Measurements from ENCODE around the gene OR7A5. TPM values are rescaled to one million over a fixed set of nuclear protein-coding genes. Genes with fewer than 3 reads are reported as not detected.

The OR7A5 gene
- not detected for total RNA-seq

- no peak for DNase-seq
- H3K27ac Mint-ChIP-seq = no peak within 1 kb of the TSS
- H3K4me3 Mint-ChIP-seq = no peak within 1 kb of the TSS
- no peaks in the 10 kb centered on the region for H3K36me3 Mint-ChIP-seq
- H3K4me1 Mint-ChIP-seq = no peaks in the 10 kb centered on the region
- H3K27me3 Mint-ChIP-seq = peaks cover 7% of the 10 kb centered on the region
- no peaks in the 10 kb centered on the region for H3K9me3 Mint-ChIP-seq
These were observed at the start of gene OR7A5, which contains the start of gene OR7C1 for GRCh38 chr19:14835011-14835410. Gene OR7A5 (minus strand): TSS chr19:14835185. CDS start chr19:14828241, 6,944 bp downstream. Gene OR7C1 (minus strand): TSS chr19:14835185. CDS start chr19:14800136, 35,049 bp downstream.

- no peak for DNase-seq
- Mint-ChIP-seq H3K4me3 (no peak overlapping the region), H3K9me3 (no peaks in the 10 kb centered on the region), H3K27ac (no peak overlapping the region), H3K27me3 (peaks cover 47% of the 10 kb centered on the region), H3K4me1 (no peaks in the 10 kb centered on the region), H3K36me3 (no peaks in the 10 kb centered on the region)
These were observed 36.7 kb upstream of the OR7A5 start for GRCh38 chr19:14871619-14872230.

DNA sequence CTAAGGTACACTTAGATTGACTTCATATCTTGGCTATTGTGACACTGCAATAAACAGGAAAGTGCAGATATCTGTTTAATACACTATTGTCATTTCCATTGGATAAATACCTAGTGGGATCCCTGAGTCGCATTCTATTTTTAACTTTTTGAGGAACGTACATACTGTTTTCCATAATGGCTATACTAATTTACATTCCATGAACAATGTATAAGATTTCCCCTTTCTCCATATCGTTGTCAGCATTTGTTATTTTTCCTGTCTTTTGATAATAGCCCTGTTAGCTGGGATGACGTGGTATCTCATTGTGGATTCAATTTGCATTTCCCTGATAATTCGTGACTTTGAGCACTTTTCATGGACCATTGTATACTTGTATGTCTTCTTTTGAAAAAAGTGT is 33.5 kb upstream of the OR7A5 start:
- H3K36me3 Mint-ChIP-seq = no peaks in the 10 kb centered on the region
- no peaks in the 10 kb centered on the region for H3K4me1 Mint-ChIP-seq
- DNase-seq = no peak
- H3K4me3 Mint-ChIP-seq = no peak overlapping the region
- no peak overlapping the region for H3K27ac Mint-ChIP-seq
- no peaks in the 10 kb centered on the region for H3K9me3 Mint-ChIP-seq
- H3K27me3 Mint-ChIP-seq = peaks cover 45% of the 10 kb centered on the region

DNA sequence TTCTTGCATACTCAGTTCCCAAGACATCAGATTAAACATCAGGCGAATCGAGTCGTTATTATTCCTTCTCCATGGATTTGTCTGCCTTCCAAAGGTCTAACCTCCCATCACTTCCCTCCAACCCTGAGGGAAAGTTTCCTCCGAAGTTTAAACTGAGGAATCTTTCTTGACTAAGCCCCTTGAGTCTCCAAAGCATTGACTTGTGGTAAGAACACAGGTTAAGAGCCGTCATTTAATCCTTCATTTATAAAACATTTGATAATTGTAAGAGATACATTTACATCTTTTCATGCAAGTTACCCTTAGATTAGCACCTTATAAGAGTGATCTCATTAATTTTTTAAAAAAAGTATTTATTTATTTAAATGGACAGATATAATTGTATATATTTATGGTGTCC is 13.8 kb upstream of the OR7A5 start, which contains the start of gene OR7A10:
TSS of gene OR7A10 (minus strand) at position 101 of the 400 bp plus-strand sequence. CDS start 7,045 bp downstream, outside the sequence.
- Mint-ChIP-seq H3K27me3 (peaks cover 22% of the 10 kb centered on the region), H3K9me3 (no peaks in the 10 kb centered on the region), H3K4me3 (no peak within 1 kb of the TSS), H3K4me1 (no peaks in the 10 kb centered on the region), H3K36me3 (no peaks in the 10 kb centered on the region), H3K27ac (no peak within 1 kb of the TSS)
- no peak for DNase-seq

- no peak overlapping the region for H3K4me3 Mint-ChIP-seq
These were observed 8.6 kb upstream of the OR7A5 start for GRCh38 chr19:14843578-14843977.

GRCh38 chr19:14843169-14843568 is 8.2 kb upstream of the OR7A5 start:
- H3K27ac Mint-ChIP-seq = no peak overlapping the region
- no peak overlapping the region for H3K4me3 Mint-ChIP-seq
- H3K36me3 Mint-ChIP-seq = no peaks in the 10 kb centered on the region
- H3K27me3 Mint-ChIP-seq = peaks cover 30% of the 10 kb centered on the region
- no peak for DNase-seq
- H3K4me1 Mint-ChIP-seq = no peaks in the 10 kb centered on the region
- no peaks in the 10 kb centered on the region for H3K9me3 Mint-ChIP-seq

More at GRCh38 chr19:14843578-14843977, 8.6 kb upstream of the OR7A5 start:
- Mint-ChIP-seq H3K27me3 (peaks cover 32% of the 10 kb centered on the region), H3K36me3 (no peaks in the 10 kb centered on the region), H3K27ac (no peak overlapping the region), H3K9me3 (no peaks in the 10 kb centered on the region), H3K4me1 (no peaks in the 10 kb centered on the region)
- DNase-seq = no peak

- Mint-ChIP-seq H3K36me3 (no peaks in the 10 kb centered on the region), H3K4me3 (no peak overlapping the region), H3K27me3 (peaks cover 27% of the 10 kb centered on the region), H3K9me3 (no peaks in the 10 kb centered on the region), H3K27ac (no peak overlapping the region), H3K4me1 (no peaks in the 10 kb centered on the region)
- no peak for DNase-seq
These were observed 5.2 kb upstream of the OR7A5 start for GRCh38 chr19:14840206-14840605.

DNA sequence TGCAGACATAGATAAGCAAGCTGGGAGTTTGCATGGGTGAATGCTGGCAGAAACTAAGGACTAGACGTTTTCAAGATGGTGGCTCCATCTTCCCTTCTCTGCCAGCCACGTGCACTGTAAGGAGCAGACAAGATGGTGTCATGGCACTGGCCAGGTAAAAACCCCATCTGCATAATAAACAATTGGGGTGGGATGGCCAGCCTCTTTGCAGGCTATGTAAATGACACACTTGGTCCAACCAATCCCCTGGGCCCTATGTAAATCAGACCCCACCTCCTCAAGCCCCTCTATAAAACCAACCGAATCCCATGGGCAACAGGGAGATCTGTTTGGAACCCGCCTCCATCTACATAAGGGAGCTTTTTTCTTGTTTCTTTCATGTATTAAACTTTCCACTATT is 2.4 kb upstream of the OR7A5 start:
- Mint-ChIP-seq H3K27me3 (peaks cover 19% of the 10 kb centered on the region), H3K4me3 (no peak overlapping the region), H3K27ac (no peak overlapping the region), H3K36me3 (no peaks in the 10 kb centered on the region), H3K4me1 (no peaks in the 10 kb centered on the region), H3K9me3 (no peaks in the 10 kb centered on the region)
- no peak for DNase-seq

GRCh38 chr19:14830702-14831101 is 4.3 kb downstream of the OR7A5 start:
- Mint-ChIP-seq H3K27me3 (peaks cover 25% of the 10 kb centered on the region), H3K9me3 (no peaks in the 10 kb centered on the region), H3K4me3 (no peak overlapping the region), H3K4me1 (no peaks in the 10 kb centered on the region), H3K36me3 (no peaks in the 10 kb centered on the region), H3K27ac (no peak overlapping the region)
- no peak for DNase-seq

DNA sequence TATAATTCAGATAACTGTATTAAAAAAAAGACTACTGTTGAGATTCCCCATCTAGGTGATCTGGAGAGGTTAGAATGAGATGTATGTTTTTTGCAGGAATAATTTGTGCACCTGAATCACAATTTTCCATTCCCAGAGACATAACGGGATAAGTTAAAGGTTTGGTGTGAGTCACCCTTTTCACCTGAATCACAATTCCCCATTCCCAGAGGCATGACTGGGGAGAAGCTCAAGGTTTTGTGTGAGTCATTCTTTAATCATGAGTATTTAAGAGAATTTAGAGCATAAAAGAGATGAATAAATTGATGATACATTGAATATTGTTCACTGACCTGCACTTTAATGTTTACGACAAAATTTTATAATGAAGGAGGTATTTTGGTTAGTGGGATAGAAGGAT is 9.0 kb downstream of the OR7A5 start:
- H3K4me3 Mint-ChIP-seq = no peak overlapping the region
- no peaks in the 10 kb centered on the region for H3K4me1 Mint-ChIP-seq
- H3K36me3 Mint-ChIP-seq = no peaks in the 10 kb centered on the region
- no peaks in the 10 kb centered on the region for H3K9me3 Mint-ChIP-seq
- no peak for DNase-seq
- H3K27ac Mint-ChIP-seq = no peak overlapping the region
- peaks cover 53% of the 10 kb centered on the region for H3K27me3 Mint-ChIP-seq

- Mint-ChIP-seq H3K4me3 (no peak overlapping the region), H3K4me1 (no peaks in the 10 kb centered on the region), H3K36me3 (no peaks in the 10 kb centered on the region), H3K27me3 (peaks cover 39% of the 10 kb centered on the region), H3K27ac (no peak overlapping the region), H3K9me3 (no peaks in the 10 kb centered on the region)
- DNase-seq = no peak
These were observed 13.0 kb downstream of the OR7A5 start for GRCh38 chr19:14821937-14822336.

DNA sequence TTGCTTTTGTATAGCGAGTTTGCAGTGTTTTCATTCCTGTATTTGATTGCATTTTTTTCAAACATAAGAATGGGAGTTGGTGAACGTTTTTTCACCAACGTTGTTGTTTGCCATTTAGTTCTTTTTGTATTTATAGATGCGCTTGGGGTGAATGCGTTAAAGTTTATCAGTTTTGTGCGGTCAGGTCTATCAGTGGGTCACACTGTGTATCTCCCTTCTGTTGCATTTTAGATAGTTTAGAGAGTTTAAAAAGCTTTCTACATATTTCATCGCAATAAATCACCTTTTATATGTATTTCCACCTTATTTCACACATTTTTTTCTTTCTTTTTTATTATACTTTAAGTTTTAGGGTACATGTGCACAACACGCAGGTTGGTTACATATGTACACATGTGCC is 16.4 kb downstream of the OR7A5 start:
- Mint-ChIP-seq H3K36me3 (no peaks in the 10 kb centered on the region), H3K27me3 (peaks cover 7% of the 10 kb centered on the region), H3K27ac (no peak overlapping the region), H3K4me3 (no peak overlapping the region), H3K9me3 (no peaks in the 10 kb centered on the region), H3K4me1 (no peaks in the 10 kb centered on the region)
- no peak for DNase-seq

GRCh38 chr19:14817052-14817451 is 17.9 kb downstream of the OR7A5 start:
- no peaks in the 10 kb centered on the region for H3K9me3 Mint-ChIP-seq
- H3K4me3 Mint-ChIP-seq = no peak overlapping the region
- no peak for DNase-seq
- no peaks in the 10 kb centered on the region for H3K4me1 Mint-ChIP-seq
- no peak overlapping the region for H3K27ac Mint-ChIP-seq
- H3K36me3 Mint-ChIP-seq = no peaks in the 10 kb centered on the region
- no peaks in the 10 kb centered on the region for H3K27me3 Mint-ChIP-seq

DNA sequence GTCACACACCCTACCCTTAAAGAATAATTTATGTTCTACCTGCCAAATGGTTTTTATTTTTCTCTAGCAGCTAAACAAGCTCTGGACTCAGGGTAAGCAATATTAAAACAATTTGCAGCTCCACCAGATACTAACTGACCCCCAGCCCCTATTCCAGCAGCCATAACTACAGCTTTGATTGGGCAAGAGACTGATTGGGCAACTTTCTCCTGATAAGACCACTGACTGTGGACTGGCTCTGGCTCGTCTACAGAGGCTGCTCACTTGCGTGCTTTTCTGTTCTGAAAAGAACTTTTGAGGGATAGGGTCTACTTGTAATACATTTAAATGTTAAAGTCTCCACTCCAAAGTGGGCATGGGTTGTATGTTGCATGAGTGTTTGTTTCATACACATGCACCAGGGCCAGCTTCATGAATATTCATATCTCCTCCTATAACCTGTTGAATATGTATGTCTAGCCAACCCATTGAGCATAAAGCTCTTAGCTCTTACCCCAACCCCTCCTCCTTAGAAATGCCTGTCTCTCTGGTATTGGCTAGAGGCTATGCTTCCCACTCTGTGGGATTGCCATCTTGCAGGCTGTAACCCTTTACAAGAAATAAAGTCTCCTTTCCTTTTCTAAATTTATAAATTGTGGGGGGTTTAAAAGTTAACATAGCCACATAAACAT is 19.9 kb downstream of the OR7A5 start:
- Mint-ChIP-seq H3K27me3 (no peaks in the 10 kb centered on the region), H3K4me1 (no peaks in the 10 kb centered on the region), H3K36me3 (no peaks in the 10 kb centered on the region), H3K27ac (no peak overlapping the region), H3K9me3 (no peaks in the 10 kb centered on the region), H3K4me3 (no peak overlapping the region)
- DNase-seq = no peak

DNA sequence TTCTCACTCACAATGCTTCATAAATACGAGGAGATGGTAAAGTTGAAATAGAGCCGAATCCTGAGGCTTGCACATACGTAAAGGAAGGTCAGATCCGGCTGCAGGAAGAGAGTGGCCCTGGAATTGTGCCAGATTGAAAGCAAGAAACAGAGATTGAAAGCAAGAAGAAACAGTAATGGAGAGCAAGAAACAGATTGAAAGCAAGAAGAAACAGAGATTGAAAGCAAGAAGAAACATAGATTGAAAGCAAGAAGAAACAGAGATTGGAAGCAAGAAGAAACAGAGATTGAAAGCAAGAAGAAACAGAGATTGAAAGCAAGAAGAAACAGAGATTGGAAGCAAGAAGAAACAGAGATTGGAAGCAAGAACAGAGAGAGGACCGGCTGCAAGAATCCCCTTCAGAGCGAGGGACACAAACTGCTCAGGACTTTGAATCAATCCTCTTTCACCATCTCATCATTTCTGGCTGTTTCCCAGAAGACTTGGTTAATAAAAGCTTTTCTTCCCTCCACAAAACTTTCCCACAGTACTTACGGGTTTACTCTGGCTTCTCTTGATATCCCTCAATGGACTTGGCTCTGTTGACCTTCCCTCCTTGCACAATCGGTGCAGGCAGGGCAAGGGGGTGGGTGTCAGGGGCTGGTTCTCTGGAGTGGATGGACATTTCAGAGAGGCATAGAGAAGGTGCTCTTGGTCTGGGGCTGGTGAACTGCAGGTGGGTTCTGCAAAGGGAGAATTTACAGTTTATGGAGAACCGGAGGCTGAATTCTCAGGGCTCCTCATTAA is 25.5 kb downstream of the OR7A5 start:
- DNase-seq = no peak
- H3K27me3 Mint-ChIP-seq = no peaks in the 10 kb centered on the region
- no peak overlapping the region for H3K27ac Mint-ChIP-seq
- H3K36me3 Mint-ChIP-seq = no peaks in the 10 kb centered on the region
- no peaks in the 10 kb centered on the region for H3K9me3 Mint-ChIP-seq
- no peak overlapping the region for H3K4me3 Mint-ChIP-seq
- no peaks in the 10 kb centered on the region for H3K4me1 Mint-ChIP-seq
